ENCODE measurements around the gene PPP1R37.

The PPP1R37 gene

GRCh38 chr19:45177817-45178261 lies 84.9 kb downstream of the PPP1R37 start, which contains the start of gene TRAPPC6A (continued):
- TF ChIP-seq ZNF626 (tag by site-specific recombination; IDR thresholded peaks at IDR 0.05): no peak
- TF ChIP-seq ZNF692 (tag by site-specific recombination; IDR thresholded peaks at IDR 0.05): peak; percentile 76
- no peak for TF ChIP-seq ZNF747 (tag by site-specific recombination; IDR thresholded peaks at IDR 0.05)
- no peak for TF ChIP-seq GLI4 (tag by site-specific recombination; IDR thresholded peaks at IDR 0.05)
- no peak; the same call in 1 of the 2 replicates for TF ChIP-seq KLF10 (tag by site-specific recombination; IDR thresholded peaks at IDR 0.05)
- TF ChIP-seq ZNF654 (tag by site-specific recombination; IDR thresholded peaks at IDR 0.05; ENCODE audit: low read depth): no peak
- no peak for TF ChIP-seq ZNF169 (tag by site-specific recombination; IDR thresholded peaks at IDR 0.05)
- no peak for TF ChIP-seq REPIN1 (tag by site-specific recombination; IDR thresholded peaks at IDR 0.05; ENCODE audit: low read depth)
- TF ChIP-seq ZNF24 (tag by site-specific recombination; IDR thresholded peaks at IDR 0.05): peak; percentile 61; the same call in 1 of the 2 replicates
- TF ChIP-seq ZNF624 (tag by site-specific recombination; IDR thresholded peaks at IDR 0.05): no peak
- no peak for TF ChIP-seq ZNF623 (tag by site-specific recombination; IDR thresholded peaks at IDR 0.05)
- no peak for TF ChIP-seq ZNF184 (tag by site-specific recombination; IDR thresholded peaks at IDR 0.05)
- no peak for TF ChIP-seq MZF1 (tag by site-specific recombination; IDR thresholded peaks at IDR 0.05; ENCODE audit: borderline replicate concordance)
- no peak for TF ChIP-seq TRIM28 (IDR thresholded peaks at IDR 0.05; ENCODE audit: borderline replicate concordance, low read length)
- no peak for TF ChIP-seq ZNF580 (tag by site-specific recombination; IDR thresholded peaks at IDR 0.05)
- TF ChIP-seq ZSCAN4 (tag by site-specific recombination; IDR thresholded peaks at IDR 0.05): peak; percentile 16; the same call in 1 of the 2 replicates
- TF ChIP-seq WT1 (tag by site-specific recombination; IDR thresholded peaks at IDR 0.05): no peak
- TF ChIP-seq ZNF561 (tag by site-specific recombination; IDR thresholded peaks at IDR 0.05; ENCODE audit: borderline replicate concordance): 0 out of 2 replicates have a peak, but pooled peaks have one; percentile 48
- TF ChIP-seq PATZ1 (tag by site-specific recombination; IDR thresholded peaks at IDR 0.05): peak; percentile 56; the same call in 1 of the 2 replicates
- no peak for TF ChIP-seq ZNF366 (tag by site-specific recombination; conservative IDR thresholded peaks at IDR 0.05)
- TF ChIP-seq ZNF121 (tag by site-specific recombination; IDR thresholded peaks at IDR 0.05): no peak
- no peak for TF ChIP-seq ZNF639 (tag by site-specific recombination; IDR thresholded peaks at IDR 0.05)
- no peak for TF ChIP-seq ZNF302 (tag by site-specific recombination; IDR thresholded peaks at IDR 0.05; ENCODE audit: low read depth)
- no peak for TF ChIP-seq ZNF658 (tag by site-specific recombination; IDR thresholded peaks at IDR 0.05)
- no peak for TF ChIP-seq ZNF555 (tag by site-specific recombination; conservative IDR thresholded peaks at IDR 0.05)
- TF ChIP-seq ZNF843 (tag by site-specific recombination; IDR thresholded peaks at IDR 0.05): 0 out of 2 replicates have a peak, but pooled peaks have one; percentile 45
- TF ChIP-seq ZNF501 (tag by site-specific recombination; IDR thresholded peaks at IDR 0.05): no peak
- no peak for TF ChIP-seq ZNF701 (tag by site-specific recombination; IDR thresholded peaks at IDR 0.05)
- TF ChIP-seq ZNF223 (tag by site-specific recombination; IDR thresholded peaks at IDR 0.05): no peak

Data from HEK293 (cell line).